ENCODE data around the gene RNF214.
"Not testable (repeated sequence)": the region's sequence is repeated elsewhere in the genome, so short reads cannot be mapped to it uniquely, and the experiment has no call there.

The RNF214 gene

GRCh38 chr11:117315285-117316196 is 83.1 kb downstream of the RNF214 start:
- DNase-seq (ENCODE audit: low read depth): no peak

- DNase-seq (ENCODE audit: low read depth): no peak
These were observed 83.9 kb downstream of the RNF214 start, which contains the start of gene BACE1 for GRCh38 chr11:117316197-117316961. BACE1 (minus strand) TSS chr11:117316256; CDS start chr11:117315795, 461 bp downstream.

- DNase-seq (ENCODE audit: low read depth): no peak
These were observed 86.3 kb downstream of the RNF214 start for GRCh38 chr11:117318738-117319137.

GRCh38 chr11:117319214-117319840 is 86.9 kb downstream of the RNF214 start:
- DNase-seq (ENCODE audit: low read depth): no peak

GRCh38 chr11:117327255-117327566 is 94.7 kb downstream of the RNF214 start:
- DNase-seq (ENCODE audit: low read depth): not testable (repeated sequence)

GRCh38 chr11:117327567-117328374 is 95.3 kb downstream of the RNF214 start, which contains the start of gene CEP164:
CEP164 (plus strand) TSS chr11:117327854; CDS start chr11:117338587, 10,733 bp downstream.
- DNase-seq (ENCODE audit: low read depth): peak; percentile 89

- no peak for DNase-seq (ENCODE audit: low read depth)
These were observed 96.0 kb downstream of the RNF214 start for GRCh38 chr11:117328375-117329010.

GRCh38 chr11:117332843-117333242 is 100.4 kb downstream of the RNF214 start:
- no peak for DNase-seq (ENCODE audit: low read depth)

- DNase-seq (ENCODE audit: low read depth): no peak
These were observed 101.4 kb downstream of the RNF214 start for GRCh38 chr11:117333917-117334316.

- DNase-seq (ENCODE audit: low read depth): no peak
These were observed 102.4 kb downstream of the RNF214 start for GRCh38 chr11:117334896-117335295.

GRCh38 chr11:117335399-117335798 is 102.9 kb downstream of the RNF214 start:
- no peak for DNase-seq (ENCODE audit: low read depth)

Measured in stimulated activated CD8-positive, alpha-beta memory T cell treated with anti-CD3 and anti-CD28 coated beads, Interleukin-15, amount 100 ng/mL, for 1 hour (primary cell).